HG02763 (cell line): ENCODE results near the gene NNAT.
"Not testable (repeated sequence)": the region's sequence is repeated elsewhere in the genome, so short reads cannot be mapped to it uniquely, and the experiment has no call there.

Source experiments
- ATAC-seq: cut with Tn5 transposase; IDR thresholded peaks from one replicate; pipeline ENCODE4 v1.9.1; 2021; ENCODE audit warnings: mild to moderate bottlenecking, moderate library complexity; ENCODE audit not compliant: unreplicated experiment

The NNAT gene, protein sequence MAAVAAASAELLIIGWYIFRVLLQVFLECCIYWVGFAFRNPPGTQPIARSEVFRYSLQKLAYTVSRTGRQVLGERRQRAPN

DNA sequence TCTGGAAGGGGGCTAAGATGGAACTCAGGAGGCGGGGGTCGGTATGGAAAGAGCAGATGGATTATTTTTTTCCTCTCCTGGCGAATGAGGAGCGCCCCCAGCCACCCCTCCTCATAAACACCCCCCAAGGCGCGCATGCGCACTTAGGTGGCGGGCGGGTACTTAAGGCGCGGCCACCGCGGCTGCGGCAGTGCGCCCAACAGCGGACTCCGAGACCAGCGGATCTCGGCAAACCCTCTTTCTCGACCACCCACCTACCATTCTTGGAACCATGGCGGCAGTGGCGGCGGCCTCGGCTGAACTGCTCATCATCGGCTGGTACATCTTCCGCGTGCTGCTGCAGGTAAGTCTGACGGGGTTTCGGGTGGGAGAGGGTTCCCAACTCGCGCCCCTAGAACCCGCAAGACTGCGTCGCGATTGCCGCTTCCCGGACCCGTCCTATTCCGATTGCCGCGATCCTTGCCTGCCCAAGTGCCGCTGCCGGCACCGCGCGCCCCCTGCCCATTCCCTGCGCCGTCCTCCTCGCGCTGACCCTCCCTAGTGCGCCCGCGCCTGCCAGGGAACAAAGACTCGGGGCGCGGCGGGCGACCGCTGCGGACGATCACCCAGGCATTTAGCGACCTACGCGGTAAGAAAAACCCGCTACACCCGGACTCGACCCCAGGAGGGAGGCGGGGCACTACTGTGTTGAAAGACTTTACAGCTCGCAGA lies at the start of gene NNAT:
NNAT (plus strand) TSS at position 190 of the 711 bp plus-strand sequence; CDS start at position 272, 82 bp downstream.
- ATAC-seq = no peak

- ATAC-seq = no peak
Measured at GRCh38 chr20:37471741-37472235, 49.3 kb upstream of the NNAT start.

DNA sequence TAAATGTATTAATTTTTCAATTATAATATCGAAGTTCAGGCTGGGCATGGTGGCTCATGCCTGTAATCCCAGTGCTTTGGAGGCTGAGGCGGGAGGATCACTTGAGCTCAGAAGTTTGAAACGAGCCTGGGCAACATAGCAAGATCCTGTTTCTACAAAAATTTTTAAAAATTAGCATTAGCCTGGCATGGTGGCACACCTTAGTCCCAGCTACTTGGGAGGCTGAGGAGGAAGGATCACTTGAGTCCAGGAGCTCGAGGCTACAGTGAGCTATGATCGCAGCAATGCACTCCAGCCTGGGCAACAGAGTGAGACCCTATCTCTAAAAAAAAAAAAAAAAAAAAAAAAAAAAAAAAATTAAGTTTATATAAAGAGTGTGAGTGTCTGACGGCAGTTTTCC lies 48.6 kb upstream of the NNAT start:
- ATAC-seq = not testable (repeated sequence)

DNA sequence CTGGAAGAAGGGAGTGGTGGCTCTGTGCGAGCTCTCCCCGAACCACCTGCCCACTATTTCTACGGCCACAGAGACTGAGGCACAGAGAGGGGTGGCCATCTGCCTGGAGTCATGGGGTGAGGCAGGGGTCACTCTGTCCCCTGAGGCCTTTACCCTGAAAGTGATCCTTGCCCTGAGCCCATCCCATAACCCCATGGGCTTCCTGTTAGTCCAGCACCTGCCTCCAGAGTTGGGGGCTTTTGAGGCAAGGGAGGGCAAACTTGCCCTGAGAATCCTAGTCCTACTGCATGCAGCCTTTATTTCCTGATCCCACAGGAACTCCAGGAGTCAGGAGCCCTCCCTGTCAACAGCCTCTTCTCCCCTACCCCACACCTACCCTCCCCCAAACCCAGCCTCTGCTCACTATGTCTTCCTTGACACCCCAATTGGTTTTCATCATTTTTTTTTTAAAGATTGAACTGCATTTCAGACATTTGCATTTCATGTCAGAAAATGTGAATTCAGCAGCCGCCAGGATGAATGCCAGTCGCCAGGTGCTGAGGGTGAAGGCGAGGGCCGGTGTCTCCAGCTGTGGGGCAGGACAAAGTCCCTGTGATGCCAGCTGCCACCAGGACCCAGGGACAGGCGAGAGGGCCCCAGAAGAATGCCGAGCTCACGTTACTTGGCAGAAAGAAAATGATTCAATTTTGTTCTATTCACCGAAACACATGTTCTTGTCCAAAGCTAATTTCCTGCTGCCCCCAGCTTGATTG lies 47.6 kb upstream of the NNAT start:
- ATAC-seq = no peak

GRCh38 chr20:37474386-37474785 lies 46.7 kb upstream of the NNAT start:
- ATAC-seq = no peak

GRCh38 chr20:37475252-37475651 lies 45.8 kb upstream of the NNAT start:
- no peak for ATAC-seq

DNA sequence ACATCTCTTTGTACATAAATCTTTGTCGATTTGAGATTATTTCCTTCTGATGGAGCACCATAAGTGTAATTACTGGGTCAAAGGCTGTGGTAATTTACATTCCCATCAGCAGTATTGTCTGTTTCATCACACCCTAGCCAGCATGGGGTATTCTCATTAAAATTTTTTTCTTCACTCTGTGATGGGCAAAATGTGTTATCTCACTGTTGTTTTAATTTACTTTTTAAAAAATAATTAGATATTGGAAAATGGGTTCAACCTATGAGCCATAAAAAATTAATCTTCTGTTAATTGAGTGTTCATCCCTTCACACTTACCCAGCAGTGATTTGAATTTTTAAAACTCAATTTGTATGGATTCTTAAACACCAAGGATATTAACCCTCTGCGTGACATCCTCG lies 44.0 kb upstream of the NNAT start:
- ATAC-seq = no peak

DNA sequence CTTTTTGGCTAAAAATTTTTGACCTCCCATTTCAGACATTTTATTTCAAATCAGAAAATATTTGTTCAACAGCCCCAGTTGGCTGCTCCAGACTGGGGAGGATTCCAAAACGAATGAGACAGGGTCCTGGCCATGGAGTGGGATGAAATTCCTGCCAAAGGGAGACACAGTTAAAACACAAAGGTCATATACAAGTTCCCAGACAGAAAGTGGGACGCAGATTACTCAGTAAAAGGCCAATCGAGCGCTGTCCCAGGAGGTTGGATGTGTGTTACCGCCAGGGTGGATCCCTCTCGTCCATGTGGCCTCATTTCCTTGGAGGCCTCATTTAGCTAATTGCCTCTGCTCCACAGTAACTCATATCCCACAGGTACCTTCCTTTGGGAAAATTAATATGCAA lies 41.8 kb upstream of the NNAT start:
- no peak for ATAC-seq

DNA sequence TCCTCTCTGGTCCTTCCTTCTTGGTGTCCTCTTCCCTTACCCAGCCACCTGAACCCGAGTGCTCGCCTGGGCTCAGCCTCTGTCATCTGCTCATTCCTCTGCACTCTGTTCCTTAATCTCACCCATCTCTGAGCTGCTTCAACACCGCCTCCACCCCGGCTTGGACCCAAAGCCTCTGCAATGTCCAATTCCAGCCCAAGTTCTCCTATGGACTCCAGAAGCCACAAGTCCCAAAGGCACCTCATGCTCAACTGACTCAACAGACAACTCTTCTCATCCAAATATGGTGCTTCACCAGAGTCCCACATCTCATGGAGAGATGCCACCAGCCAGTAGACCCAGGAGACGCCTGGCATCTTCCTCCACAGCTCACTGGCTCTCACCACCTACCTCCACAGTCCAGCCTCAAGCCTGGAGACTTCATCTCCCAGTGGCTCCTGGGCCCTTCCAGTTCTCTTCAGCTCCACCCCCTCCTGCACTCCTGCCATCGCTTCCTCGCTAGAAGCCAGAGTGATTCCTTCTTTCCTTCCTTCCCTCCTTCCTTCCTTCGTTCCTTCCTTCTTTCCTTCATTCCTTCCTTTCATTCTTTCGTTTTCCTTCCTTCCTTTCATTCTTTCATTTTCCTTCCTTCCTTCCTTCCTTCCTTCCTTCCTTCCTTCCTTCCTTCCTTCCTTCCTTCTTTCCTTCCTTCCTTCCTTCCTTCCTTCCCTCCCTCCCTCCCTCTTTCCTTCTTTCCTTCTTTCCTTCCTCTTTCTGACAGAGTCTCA lies 40.9 kb upstream of the NNAT start:
- ATAC-seq = no peak

DNA sequence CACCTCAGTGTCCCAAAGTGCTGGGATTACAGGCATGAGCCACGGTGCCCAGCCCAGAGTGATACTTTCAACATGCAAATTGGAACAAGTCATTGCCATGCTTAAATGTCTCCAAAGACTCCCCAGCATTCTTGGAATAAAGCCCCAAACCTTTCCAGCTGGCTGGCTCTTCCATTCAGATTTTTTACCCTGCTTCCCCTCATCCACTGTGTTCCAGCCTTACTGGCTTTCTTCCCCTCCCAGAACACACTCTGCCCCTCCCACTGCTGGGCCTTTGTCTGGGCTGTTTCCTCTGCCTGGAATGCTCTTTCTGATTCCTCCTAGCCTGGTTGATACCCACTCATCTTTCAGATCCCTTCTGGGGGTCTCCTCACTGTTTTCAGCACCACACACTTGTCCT lies 40.1 kb upstream of the NNAT start:
- no peak for ATAC-seq

GRCh38 chr20:37481610-37482009 lies 39.4 kb upstream of the NNAT start:
- no peak for ATAC-seq

GRCh38 chr20:37484331-37484730 lies 36.7 kb upstream of the NNAT start:
- no peak for ATAC-seq

DNA sequence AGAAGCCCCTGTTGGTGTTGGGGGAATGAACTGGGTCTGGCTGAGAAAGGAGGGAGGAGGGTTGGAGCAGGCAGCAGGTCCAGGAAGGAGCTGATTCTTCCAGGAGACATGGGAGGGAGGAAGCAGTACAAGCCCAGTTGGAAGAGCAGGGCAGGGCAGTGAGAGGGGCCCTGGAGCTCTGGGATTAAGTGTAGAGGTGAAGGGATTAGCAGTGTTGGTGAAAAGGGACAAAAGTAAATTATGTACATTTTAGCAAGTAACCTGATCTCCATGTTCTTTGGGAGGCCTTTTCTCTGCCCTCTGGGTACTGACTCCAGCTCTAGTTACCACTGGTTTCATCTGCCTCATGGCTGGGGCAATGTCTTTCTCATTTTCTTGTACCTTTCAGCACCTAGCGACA lies 34.8 kb upstream of the NNAT start:
- not testable (repeated sequence) for ATAC-seq

DNA sequence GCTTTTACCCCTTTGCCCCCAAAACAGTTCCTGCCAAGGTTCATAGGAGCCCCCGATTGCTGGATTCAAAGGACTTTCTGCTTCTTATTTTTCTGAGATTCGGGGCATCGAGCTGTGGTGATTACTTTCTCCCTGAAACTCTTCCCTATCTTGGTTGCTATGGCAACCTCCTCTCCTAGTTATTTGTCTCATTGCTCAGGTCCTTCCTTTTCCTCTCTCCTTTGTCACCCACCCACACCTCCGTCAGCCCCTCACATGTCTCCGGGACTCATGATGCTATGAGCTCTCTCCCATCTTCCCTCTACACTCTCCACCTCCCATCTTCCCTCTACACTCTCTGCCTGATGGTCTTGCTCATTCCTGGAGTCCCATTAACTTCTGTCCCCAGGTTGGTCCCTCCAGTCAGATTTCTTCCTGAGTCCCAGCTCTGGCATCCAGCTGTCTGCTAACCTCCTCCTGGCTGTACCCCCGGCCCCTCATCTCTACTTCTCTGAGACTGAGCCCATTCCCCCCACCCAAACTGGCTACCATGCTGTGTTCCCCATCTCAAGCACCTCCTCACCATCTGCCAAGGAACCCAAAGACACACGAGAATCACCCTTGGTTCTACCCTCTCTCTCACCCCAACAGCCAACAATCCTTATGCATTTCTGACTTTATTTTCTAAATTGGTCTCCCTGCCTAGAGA lies 30.2 kb upstream of the NNAT start:
- ATAC-seq = no peak

- no peak for ATAC-seq
Measured at GRCh38 chr20:37492096-37492625, 28.9 kb upstream of the NNAT start.

DNA sequence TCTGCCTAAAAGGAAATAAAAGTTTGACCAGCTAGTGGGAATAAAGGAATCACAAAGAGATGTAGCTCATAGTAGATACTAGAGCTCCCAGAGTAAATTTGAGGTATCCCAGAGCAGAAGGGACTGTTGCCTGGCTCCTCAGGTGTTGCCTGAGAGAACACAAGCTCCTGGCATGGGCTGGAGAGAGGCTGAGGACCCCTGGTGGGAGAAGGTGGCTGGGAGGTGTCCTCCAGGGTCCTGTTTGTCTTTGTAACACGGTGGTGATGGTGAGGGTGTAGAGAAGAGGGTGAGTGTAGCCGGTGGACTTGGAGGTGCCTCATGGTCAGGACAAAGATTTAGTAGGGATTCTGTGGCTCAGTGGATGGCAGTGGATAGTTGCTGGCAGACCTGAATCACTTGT lies 28.1 kb upstream of the NNAT start:
- ATAC-seq = no peak

DNA sequence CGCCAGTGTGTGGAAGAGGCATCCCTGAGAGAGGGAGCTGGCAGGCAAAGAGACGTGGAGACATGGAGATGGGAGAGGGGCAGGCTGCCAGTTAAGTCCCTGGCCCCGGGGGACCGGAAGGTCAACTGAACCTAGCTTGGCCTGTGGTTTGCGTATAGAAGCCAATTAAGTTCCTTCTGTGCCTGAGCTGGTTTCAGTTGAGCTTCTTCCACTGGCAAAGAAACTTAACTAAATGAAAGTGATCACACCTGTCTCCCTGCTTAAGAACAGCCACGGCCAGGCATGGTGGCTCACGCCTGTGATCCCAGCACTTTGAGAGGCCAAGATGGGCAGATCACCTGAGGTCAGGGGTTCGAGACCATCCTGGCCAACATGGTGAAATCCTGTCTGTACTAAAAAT lies 26.7 kb upstream of the NNAT start:
- no peak for ATAC-seq

- ATAC-seq = no peak
Measured at GRCh38 chr20:37494796-37495195, 26.3 kb upstream of the NNAT start.

- no peak for ATAC-seq
Measured at GRCh38 chr20:37498066-37498665, 22.9 kb upstream of the NNAT start.

DNA sequence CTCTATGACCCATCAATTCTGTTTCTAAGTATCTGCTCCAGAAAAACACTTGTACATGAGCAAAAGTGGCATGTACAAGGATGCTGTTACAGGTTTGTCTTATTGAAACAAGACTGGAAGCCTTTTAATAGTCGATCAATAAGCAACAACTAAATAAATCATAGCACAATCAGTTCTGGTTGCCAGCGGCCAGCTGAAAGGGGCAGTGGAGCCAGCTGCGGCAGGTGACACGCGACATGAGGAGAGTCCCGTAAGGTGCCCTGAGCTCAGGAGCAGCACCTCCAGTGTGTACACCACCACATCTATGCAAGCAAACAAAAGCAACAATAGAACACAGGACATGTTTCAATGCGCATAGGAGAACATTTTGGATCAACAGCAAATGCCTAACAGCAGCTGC lies 20.7 kb upstream of the NNAT start:
- no peak for ATAC-seq
